HL-60 (cell line): ENCODE measurements around the gene THAP7.

Source experiments
- GABPA ChIP-seq: IDR thresholded peaks from 2 replicates; pipeline ENCODE4 v1.6.1; 2012; ENCODE audit warnings: low read depth
- POLR2AphosphoS5 ChIP-seq: IDR thresholded peaks from 2 replicates; pipeline ENCODE4 v1.6.1; 2012; ENCODE audit warnings: low read depth
- REST ChIP-seq: IDR thresholded peaks from 2 replicates; pipeline ENCODE4 v1.6.1; 2012; ENCODE audit warnings: low read depth; ENCODE audit not compliant: insufficient replicate concordance
- TF ChIP-seq, protein P1 (sequence below): IDR thresholded peaks from one replicate; pipeline ENCODE4 v1.5.1; 2011; ENCODE audit warnings: low read length, control low read depth, inconsistent platforms; ENCODE audit not compliant: insufficient read depth

GRCh38 chr22:21025763-21026755 is 24.1 kb upstream of the THAP7 start:
- TF ChIP-seq, protein P1, sequence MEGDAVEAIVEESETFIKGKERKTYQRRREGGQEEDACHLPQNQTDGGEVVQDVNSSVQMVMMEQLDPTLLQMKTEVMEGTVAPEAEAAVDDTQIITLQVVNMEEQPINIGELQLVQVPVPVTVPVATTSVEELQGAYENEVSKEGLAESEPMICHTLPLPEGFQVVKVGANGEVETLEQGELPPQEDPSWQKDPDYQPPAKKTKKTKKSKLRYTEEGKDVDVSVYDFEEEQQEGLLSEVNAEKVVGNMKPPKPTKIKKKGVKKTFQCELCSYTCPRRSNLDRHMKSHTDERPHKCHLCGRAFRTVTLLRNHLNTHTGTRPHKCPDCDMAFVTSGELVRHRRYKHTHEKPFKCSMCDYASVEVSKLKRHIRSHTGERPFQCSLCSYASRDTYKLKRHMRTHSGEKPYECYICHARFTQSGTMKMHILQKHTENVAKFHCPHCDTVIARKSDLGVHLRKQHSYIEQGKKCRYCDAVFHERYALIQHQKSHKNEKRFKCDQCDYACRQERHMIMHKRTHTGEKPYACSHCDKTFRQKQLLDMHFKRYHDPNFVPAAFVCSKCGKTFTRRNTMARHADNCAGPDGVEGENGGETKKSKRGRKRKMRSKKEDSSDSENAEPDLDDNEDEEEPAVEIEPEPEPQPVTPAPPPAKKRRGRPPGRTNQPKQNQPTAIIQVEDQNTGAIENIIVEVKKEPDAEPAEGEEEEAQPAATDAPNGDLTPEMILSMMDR: no peak
- TF ChIP-seq POLR2AphosphoS5 (no peak), REST (no peak), GABPA (no peak)
